Left ventricle myocardium inferior (tissue), 1 donor: ENCODE results near the gene SLC1A4. TPM values are rescaled to one million over a fixed set of nuclear protein-coding genes. Genes with fewer than 3 reads are reported as not detected.

Source experiments
- DNase-seq: peaks from one replicate; pipeline ENCODE4 v3.0.0-alpha.2; 2020
- H3K27ac ChIP-seq: fragments of 200-600 bp; replicated peaks from 2 replicates; pipeline ENCODE4 v1.8.0; 2021
- H3K27me3 ChIP-seq: fragments of 200-600 bp; 2 replicates; pipeline ENCODE4 v1.8.0; 2021; ENCODE audit warnings: low read depth
- H3K36me3 ChIP-seq: fragments of 200-600 bp; 2 replicates; pipeline ENCODE4 v1.8.0; 2021
- H3K4me1 ChIP-seq: fragments of 200-600 bp; 2 replicates; pipeline ENCODE4 v1.8.0; 2021
- H3K4me3 ChIP-seq: fragments of 200-600 bp; 2 replicates; pipeline ENCODE4 v1.8.0; 2021; ENCODE audit warnings: mild to moderate bottlenecking, moderate library complexity
- H3K9me3 ChIP-seq: fragments of 200-600 bp; replicated peaks from 2 replicates; pipeline ENCODE4 v1.8.0; 2021
- CTCF ChIP-seq: fragments of 200-600 bp; IDR thresholded peaks from 2 replicates; pipeline ENCODE4 v1.8.0; 2021; ENCODE audit warnings: antibody characterized with exemption, mild to moderate bottlenecking, borderline replicate concordance
- intact Hi-C: fragments of 100-400 bp; cut with micrococcal nuclease; formaldehyde crosslinking; loops from one replicate; pipeline ENCODE4 v1.11.0; 2022
- total RNA-seq: library from RNA; stranded (reverse); fragmentation: NEBNext Ultra II Directional; extraction: Animal tissue kit (Norgen Biotek cat#: 25700); gene quantifications from one replicate; pipeline ENCODE4 v1.2.1, GENCODE V29; 2021
- donor health status: DM: no; HTN: yes; CAD: no; lungs with severe emphysema.

Gene SLC1A4
- total RNA-seq, 1 donor from 2014 or later, result 13.2 TPM

GRCh38 chr2:64944484-64944883, 44.7 kb upstream of the SLC1A4 start:
- peaks cover 20% of the 10 kb centered on the region for H3K27me3 ChIP-seq
- no peaks in the 10 kb centered on the region for H3K9me3 ChIP-seq
- intact Hi-C loops, result no loop called here
- no peak for DNase-seq
- no peak overlapping the region for H3K27ac ChIP-seq
- no peak overlapping the region for H3K4me3 ChIP-seq
- TF ChIP-seq CTCF, result no peak
- H3K4me1 ChIP-seq, result peaks cover 5% of the 10 kb centered on the region
- no peaks in the 10 kb centered on the region for H3K36me3 ChIP-seq

GRCh38 chr2:64945973-64946768, 43.0 kb upstream of the SLC1A4 start:
- H3K27ac ChIP-seq, result no peak overlapping the region
- TF ChIP-seq CTCF, result no peak
- intact Hi-C loops, result no loop called here
- no peaks in the 10 kb centered on the region for H3K9me3 ChIP-seq
- peaks cover 20% of the 10 kb centered on the region for H3K27me3 ChIP-seq
- H3K36me3 ChIP-seq, result no peaks in the 10 kb centered on the region
- H3K4me3 ChIP-seq, result no peak overlapping the region
- peaks cover 5% of the 10 kb centered on the region for H3K4me1 ChIP-seq
- DNase-seq, result no peak

GRCh38 chr2:64946769-64947247, 42.4 kb upstream of the SLC1A4 start:
- H3K36me3 ChIP-seq, result no peaks in the 10 kb centered on the region
- no peaks in the 10 kb centered on the region for H3K9me3 ChIP-seq
- peaks cover 22% of the 10 kb centered on the region for H3K27me3 ChIP-seq
- intact Hi-C loops, result no loop called here
- no peak overlapping the region for H3K27ac ChIP-seq
- no peak overlapping the region for H3K4me3 ChIP-seq
- peaks cover 5% of the 10 kb centered on the region for H3K4me1 ChIP-seq
- DNase-seq, result no peak
- no peak for TF ChIP-seq CTCF

DNA sequence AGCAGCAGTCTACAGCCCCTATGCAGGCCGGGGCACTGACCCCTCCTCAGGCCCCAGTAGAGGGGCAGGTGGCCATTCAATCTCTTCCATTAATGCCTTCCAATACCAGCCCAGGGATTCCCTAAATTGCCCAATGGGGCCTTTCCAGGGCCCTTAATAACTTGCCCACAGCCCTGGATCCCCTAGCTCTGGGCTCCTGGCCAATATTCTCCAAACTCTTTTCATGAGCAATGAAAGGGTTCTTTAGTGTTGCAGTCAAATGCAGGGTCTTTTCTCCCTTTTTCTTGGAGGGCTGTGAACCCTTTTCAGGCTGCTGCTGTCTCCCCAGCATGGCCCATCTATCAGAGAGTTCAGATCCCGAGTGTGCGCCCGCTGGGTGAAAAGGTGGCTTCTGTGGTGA, 41.3 kb upstream of the SLC1A4 start:
- no peak for DNase-seq
- intact Hi-C loops, result no loop called here

More for the DNA sequence above, 41.3 kb upstream of the SLC1A4 start:
- no peaks in the 10 kb centered on the region for H3K9me3 ChIP-seq
- peaks cover 5% of the 10 kb centered on the region for H3K4me1 ChIP-seq
- no peak overlapping the region for H3K27ac ChIP-seq
- H3K36me3 ChIP-seq, result no peaks in the 10 kb centered on the region
- H3K27me3 ChIP-seq, result peaks cover 26% of the 10 kb centered on the region
- H3K4me3 ChIP-seq, result no peak overlapping the region
- no peak for TF ChIP-seq CTCF
